HG03196 (cell line): ENCODE results near the gene ATP9B.

Source experiments
- ATAC-seq: cut with Tn5 transposase; IDR thresholded peaks from one replicate; pipeline ENCODE4 v1.9.1; 2021; ENCODE audit not compliant: unreplicated experiment

The ATP9B gene

DNA sequence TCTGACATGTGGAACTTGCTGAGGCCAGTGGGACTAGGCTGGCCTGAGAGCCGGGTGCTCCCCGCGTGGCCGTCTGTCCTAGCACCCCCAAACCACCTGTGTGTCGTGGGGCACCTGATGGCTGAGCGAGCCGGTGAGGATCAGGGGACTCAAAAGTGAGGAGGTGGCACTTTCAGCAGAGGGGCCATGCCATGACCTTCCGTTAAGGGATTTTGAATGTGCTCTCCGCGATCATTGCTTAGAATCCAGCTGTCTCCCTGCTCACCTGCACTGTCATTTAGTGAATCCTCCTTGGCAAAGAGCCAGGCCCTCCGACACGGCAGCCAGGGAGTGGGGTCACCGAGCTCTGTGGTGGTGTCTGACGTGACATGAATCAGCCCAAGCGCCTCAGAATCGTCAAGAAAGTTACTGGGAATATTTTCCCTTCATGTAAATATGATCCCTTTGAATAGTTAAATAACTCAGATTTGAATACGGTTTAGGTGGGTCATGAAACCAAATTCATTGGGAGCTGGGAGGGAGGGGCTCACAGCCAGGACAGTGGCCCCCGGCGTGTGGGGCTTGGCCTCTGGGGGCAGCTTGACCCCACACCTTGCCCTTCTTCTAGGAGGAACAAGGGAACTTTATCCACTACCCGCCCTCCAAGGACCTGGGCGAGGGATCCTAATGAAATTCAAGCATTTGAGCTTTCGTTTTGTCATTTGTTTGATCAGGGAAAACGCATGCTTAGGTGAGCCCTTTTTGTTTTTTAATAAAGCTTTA, 336.0 kb downstream of the ATP9B start:
- no peak for ATAC-seq

DNA sequence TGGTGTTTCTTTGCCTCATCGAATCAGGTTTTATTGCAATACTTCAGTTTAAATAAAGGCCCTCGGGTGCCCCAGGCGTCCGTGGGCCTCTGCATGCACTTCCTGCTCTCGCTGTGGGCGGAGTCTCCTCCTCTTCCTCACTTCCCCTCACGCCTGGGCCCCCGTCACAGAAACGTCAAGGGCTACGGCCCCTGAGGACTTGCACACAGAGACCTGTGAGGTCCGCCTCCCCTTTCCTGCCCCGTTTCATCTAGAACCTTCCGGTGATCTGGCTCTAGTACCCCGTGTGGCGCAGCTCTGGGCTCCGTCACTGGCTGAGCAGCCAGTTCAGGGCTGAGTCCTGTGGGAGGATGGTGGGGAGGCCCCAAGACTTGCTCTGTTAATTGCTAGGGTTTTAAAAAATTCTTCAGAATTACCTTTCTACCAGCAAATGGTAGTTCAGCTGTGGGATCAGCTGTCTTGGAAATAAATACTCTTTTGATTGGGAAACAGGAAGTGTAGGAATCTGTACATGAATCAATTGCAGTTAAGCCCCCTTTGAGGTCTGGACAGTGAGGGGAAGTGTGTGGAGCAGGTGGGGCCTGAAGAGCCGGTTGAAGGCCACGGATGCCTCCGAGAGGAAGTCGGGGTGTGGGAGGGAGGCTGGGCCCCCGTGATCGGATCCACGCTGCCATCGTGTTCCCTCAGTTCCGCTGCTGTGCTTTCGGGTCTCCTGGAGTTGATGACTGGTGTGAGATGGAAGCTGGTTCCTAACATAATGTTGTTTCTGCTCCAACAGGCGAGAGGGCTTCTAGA, 336.8 kb downstream of the ATP9B start:
- ATAC-seq = peak; percentile 54

DNA sequence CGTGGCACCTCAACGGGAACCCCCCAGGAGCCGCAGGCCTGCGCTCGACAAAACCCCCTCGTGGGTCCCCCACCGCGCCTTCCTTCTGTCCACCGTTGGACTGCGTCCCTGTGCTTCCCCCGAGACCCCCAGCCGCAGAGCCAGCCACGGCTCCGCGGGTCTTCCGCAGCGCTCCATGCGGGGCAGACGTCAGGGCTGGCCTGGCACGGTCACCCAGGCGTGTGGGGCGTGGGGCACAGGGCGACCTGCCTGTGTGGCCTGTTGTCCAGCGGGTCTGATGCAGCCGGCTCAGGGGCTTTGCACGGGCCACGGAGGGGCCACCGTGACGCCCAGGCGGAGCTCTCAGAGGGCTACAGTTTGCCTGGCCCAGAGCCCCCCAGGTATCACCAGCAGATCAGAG, 337.5 kb downstream of the ATP9B start:
- no peak for ATAC-seq

DNA sequence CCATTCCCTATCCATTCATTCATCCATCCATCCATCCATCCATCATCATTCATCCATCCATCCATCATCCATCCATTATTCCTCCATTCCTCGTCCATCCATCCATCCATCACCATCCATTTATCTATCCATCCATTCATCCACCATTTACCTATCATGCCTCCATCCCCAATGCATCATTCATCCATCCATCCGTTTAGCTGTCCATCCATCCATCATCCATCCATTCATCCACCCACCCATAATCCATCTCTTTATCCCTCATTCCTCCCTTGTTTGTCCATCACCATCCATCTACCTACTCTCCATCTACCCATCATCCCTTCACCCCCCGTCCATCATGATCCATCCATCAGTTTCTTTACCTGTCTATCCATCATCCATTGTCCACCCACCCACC, 340.1 kb downstream of the ATP9B start:
- no peak for ATAC-seq

DNA sequence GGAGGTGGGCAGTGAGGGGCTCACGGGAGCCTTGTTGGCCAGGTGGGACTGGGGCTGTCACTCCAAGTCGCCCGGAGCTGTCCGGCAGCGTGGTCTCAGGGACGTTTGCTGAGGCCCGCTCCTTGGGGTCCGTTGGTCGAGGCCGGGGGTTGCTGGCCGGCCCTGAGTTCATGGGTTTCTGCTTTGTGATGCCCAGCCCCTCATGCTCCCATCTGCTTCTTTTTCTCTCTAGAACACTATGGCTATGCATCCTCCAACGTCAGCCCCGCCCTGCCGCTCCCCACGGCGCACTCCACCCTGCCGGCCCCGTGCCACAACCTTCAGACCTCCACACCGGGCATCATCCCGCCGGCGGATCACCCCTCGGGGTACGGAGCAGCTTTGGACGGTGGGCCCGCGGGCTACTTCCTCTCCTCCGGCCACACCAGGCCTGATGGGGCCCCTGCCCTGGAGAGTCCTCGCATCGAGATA, 341.0 kb downstream of the ATP9B start:
- ATAC-seq = no peak

DNA sequence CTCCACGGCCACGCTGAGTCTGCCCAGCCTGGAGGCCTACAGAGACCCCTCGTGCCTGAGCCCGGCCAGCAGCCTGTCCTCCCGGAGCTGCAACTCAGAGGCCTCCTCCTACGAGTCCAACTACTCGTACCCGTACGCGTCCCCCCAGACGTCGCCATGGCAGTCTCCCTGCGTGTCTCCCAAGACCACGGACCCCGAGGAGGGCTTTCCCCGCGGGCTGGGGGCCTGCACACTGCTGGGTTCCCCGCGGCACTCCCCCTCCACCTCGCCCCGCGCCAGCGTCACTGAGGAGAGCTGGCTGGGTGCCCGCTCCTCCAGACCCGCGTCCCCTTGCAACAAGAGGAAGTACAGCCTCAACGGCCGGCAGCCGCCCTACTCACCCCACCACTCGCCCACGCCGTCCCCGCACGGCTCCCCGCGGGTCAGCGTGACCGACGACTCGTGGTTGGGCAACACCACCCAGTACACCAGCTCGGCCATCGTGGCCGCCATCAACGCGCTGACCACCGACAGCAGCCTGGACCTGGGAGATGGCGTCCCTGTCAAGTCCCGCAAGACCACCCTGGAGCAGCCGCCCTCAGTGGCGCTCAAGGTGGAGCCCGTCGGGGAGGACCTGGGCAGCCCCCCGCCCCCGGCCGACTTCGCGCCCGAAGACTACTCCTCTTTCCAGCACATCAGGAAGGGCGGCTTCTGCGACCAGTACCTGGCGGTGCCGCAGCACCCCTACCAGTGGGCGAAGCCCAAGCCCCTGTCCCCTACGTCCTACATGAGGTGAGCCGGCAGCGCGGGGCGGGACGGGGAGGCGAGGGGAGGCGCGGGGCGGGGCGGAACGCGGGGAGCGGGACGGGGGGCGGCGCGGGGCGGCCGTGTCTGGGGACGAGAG, 341.8 kb downstream of the ATP9B start:
- ATAC-seq = no peak

DNA sequence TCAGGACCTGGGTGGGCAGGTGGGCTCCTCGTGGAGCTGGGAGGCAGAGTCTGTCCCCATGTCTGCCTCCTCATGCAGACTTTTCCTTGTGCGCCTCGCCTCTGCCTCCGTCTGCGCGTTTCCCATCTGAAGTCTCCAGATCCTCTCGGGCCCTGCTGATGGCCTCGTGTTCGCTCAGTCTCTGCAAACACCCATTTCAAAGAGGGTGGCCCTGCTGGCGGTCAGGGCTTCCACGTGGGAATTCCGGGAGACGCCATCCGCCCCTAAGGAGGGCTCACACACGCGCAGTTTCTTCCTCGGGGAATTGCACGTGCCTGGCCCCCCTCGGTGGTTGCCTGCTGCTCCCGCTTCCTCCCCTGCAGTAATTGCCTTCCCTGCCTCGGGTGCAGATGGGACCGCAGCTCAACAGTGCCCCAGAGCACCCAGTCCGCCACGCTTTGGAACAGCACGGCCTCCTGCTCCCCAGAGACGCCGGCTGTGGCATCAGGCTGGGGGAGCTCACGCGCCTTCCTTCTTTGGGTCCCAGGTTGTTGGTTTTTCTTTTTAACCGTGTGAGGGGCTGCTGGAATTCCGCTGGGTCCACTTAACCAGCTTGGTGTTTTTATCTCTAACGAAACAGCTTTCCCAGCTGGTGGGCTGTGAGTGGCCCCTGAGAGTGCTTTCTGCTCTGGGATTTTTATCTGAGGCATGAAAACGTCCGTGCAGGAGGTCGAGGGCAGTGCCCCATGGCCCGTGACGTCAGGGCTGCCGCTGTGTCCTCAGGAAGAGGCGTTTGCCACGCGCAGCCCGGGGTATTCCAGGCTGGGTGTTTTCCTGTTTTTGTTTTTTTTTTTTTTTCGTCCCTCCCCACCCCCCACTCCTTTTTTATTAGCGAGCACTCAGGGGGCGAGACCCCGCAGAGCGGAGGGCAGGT, 342.7 kb downstream of the ATP9B start:
- no peak for ATAC-seq

DNA sequence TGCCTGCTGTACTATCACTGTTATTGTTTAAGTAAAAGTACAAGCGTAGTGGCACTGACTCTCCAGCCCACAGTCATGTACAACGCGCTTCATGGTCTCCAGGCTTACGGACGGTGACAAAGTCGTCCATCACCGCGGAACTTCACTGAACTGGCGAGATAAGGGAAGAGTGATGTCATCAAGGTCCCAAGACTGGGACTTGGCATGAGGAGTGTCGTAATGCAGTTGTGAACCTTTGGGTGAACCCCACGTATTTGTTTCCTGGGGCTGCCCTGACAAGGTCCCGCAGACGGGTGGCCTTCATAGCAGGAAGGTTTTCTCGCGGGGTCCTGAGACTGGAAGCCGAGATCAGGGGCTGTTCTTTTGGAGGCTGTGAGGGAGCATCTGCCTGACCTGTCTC, 343.8 kb downstream of the ATP9B start:
- no peak for ATAC-seq

DNA sequence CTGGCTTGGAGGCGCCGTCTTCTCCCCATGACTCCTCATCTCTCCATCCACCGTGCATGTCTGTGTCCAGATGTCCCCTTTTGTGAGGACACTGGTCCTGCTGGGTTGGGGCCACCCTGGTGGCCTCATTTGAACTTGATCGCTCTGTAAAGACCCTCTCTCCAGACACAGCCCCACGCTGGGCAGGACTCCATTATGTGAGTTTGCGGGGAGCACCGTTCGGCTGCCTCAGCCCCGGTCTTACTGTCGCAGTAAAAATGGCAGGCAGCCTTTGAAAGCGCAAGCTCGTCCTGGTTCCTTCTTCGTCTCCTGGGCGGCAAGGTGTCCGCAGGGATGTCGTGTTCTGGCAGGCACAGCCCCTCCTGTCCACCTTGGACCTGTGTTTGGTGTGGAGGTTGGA, 344.2 kb downstream of the ATP9B start:
- ATAC-seq = no peak

DNA sequence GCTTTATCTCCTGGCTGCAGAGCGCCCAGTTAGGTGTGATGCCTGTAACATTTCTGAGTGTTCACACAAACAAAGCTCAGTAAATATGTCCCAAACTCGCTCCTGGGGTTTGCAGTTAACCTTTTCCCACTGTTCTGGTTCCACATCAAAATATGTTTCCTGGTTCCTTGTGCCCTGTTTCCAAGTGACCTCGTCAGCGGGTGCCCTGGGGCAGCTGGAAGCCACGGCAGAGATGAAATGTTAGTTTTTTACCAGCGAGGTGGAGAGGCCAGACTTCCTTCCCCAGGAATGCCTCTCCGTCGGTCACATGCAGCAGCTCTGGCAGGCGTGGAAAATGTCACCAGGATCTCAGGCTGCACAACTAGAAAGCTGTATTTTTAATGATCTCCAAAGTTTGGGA, 344.7 kb downstream of the ATP9B start:
- ATAC-seq = no peak

DNA sequence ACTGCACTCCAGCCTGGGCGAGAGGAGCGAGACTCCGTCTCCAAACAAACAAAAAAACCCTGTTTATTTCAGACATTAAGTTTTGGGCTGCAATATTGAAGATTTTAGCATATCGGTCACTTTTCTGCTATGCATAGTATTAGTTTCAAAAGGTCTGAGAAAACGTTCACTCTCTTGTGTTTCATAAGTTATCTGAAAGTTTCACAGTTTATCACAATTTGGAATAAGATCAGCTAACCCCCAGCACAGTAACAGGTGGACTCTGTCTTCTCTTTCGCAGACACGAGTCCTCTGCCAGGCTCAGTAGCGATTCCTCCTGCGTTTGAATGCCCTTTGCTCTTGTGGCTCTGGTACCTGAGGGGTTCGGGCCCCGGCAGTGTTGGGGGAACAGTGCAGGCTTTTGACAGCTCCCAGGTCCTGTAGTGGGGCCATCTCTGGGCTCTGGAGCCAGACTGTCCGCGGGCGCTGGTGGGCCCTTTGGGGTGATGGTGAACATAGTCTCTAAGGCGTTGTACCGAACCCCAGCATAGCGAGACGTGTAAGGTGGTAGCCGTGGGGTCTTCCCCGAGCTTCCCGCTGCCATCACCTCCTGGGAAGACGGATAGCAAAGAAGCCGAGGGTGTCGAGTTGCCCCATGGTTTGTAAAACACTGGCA, 347.0 kb downstream of the ATP9B start:
- ATAC-seq = no peak

DNA sequence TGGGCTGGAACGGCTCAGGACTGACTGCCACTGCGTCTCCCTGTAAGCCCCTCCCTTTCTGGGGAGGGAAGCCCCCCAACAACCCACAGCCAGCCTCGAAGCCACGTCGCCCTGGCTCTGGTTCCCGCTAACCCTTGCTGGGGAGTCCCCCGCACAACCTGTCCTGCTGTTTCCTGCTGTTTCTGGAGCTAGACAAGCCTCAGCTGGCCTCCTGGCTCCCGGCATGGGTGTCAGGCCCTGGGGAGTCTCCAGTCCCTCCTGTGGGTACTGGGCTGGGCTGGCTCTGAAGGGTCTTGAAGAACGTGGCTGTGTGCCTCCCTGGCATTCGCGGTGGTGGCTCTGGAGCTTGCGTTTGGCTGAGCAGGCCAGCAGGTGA, 347.5 kb downstream of the ATP9B start:
- ATAC-seq = no peak

DNA sequence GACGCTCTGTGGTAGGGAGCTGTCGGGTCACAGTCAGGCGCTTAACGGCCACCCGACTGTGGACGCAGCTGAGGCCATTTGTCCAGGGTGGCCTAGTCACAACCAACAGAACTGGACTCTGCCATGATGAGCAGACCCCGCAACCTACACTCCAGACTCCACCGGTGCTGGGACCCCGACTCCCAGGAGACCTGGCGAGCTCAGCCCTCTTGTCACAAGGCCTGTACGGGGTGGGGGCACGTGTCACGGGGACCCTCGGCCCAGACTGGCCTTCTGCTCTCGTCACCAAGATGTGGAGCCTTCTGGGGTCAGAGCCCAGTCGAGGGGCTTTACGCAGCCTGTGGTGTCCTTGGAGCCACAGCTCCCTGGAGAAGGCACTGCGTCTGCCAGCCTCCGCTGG, 349.0 kb downstream of the ATP9B start:
- no peak for ATAC-seq

DNA sequence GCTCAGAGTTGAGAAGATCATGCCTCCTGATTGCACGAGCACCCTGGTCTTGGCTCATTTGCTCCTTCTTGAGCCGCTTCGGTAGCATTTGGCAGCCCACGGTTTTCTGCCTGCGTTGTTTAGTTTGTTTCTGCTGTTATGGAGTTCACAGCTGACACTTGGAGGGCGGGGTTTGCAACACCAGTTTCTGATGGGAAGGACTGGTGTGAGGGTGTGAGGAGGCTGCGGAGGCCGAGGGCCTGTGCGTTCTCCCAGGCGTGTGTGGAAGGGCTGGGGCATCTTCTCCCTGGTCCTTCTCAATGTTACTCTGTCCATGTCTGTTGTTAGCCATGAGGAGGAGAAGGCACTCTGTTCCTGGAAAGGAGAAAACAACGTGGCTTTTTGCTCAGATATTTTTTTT, 349.4 kb downstream of the ATP9B start:
- no peak for ATAC-seq

DNA sequence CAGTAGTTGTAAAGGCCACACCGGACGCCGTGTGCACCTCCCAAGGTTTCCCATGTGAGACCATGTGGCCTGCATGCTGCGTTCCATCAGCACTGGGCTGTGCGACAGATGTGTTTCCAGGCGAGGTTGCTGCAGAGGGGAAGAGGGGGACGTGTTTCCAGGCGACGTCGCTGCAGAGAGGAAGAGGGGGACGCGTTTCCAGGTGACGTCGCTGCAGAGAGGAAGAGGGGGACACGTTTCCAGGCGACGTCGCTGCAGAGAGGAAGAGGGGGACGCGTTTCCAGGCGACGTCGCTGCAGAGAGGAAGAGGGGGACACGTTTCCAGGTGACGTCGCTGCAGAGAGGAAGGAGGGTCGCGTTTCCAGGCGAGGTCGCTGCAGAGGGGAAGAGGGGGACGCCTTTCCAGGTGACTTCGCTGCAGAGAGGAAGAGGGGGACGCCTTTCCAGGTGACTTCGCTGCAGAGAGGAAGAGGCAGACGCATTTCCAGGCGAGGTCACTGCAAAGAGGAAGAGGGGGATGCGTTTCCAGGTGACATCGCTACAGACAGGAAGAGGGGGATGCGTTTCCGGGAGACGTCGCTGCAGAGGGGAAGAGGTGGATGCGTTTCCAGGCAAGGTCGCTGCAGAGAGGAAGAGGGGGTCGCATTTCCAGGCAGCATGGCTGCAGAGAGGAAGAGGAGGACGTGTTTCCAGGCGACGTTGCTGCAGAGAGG, 351.0 kb downstream of the ATP9B start:
- no peak for ATAC-seq

DNA sequence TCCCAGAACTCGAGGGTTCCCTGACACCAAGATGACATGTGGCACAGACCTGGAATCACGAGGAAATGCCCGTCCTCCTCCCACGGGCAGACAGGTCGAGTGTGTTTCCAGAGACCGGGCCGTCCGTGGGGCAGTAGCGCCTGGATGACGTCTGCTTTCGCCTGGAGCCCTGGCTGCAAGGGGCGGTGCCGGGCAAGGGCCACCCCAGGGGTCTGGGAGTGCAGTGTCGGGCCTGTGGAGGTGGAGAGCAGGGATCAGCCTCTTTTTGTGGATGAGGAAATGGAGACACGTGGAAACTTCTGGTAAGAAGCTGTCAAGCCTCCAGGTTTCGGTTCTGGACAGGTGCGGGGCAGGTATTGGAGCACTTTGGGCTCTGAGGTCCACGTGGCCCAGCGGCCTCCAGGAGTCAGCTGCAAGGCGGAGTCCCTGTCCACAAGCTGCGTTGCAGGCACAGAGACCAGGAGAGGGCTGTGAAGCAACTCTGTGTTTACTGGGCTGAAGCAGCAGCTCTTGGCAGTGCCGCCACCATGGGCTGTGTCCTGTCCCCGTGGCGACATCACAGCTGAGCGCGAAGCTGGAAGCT, 352.2 kb downstream of the ATP9B start:
- ATAC-seq = no peak

DNA sequence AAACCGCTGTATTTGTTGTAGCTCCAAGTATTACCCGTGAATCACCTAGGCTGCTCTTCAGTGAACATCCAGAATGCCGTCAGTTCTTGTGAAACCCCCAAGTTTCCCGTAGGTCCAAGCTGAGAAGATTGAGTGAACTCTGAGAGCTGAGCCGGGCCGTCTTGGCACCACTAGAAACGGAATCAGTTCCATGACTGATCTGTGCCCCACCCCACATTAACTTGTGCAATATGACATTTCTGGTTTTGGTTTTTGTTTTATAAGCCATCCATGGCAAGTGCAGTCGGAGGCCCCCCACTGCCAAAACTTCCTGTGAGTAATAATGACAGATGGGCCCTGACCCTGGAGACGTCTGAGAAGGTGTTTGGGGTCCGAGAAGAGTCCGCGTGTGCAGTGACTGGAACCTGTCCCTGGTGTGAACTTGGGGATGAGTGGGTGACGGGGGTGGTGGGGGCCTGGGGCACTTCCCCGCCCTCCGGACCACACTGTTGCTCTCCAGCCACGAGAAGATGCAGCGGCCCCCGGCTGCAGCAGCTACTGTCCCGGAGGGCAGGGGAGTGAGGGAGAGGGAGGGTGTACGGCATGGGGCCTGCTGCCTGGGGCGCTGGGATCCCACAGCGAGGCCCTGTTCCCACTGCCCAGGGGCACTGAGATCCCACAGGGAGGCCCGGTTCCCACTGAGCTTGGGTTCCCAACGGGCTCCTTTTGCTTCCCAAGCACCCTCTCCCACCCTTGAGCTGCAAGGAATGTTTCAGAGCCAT, 353.0 kb downstream of the ATP9B start:
- ATAC-seq = peak; percentile 85

DNA sequence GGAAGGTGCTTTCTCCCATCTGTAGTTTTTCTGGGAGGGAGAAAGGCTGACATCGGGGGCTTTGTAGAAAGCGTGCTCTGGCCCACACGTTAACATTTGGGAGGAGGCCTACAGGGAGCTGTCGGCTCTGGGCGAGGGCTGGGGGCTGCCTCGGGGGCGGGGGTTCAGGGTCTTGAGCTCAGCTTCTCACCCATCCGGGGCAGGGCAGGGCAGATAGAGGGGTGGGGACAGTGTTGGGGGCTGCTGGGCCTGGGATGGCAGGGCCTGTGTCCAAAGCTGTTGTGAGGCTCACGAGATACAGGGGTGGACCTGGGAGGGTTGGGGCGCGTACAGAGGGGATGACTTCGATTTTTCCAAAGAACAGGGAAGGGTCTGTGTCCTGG, 353.6 kb downstream of the ATP9B start:
- no peak for ATAC-seq
